GM12864 (cell line): ENCODE measurements around the gene OR6C68.
"Not testable (repeated sequence)": the region's sequence is repeated elsewhere in the genome, so short reads cannot be mapped to it uniquely, and the experiment has no call there.

Source experiments
- DNase-seq: peaks from one replicate; pipeline ENCODE4 v3.0.0-alpha.2; 2011; ENCODE audit warnings: low read depth
- H3K4me3 ChIP-seq: 2 replicates; pipeline ENCODE4 v1.5.1; 2011; ENCODE audit warnings: mild to moderate bottlenecking, low read depth, low read length, control low read depth
- CTCF ChIP-seq: IDR thresholded peaks from 2 replicates; pipeline ENCODE4 v1.5.1; 2011; ENCODE audit warnings: low read depth, mild to moderate bottlenecking, moderate library complexity, low read length, control low read depth, inconsistent platforms; ENCODE audit errors: missing control alignments

Gene OR6C68

GRCh38 chr12:55492078-55492477, at the start of gene OR6C68:
Gene OR6C68, plus strand, starts transcription at chr12:55492378. Its CDS starts 0 bp downstream, at chr12:55492378.
- no peak for DNase-seq

GRCh38 chr12:55443776-55444175, 48.4 kb upstream of the OR6C68 start, which contains the start of gene OR6C2:
Gene OR6C2, plus strand, starts transcription at chr12:55444076. Its CDS starts 8,138 bp downstream, at chr12:55452214.
- H3K4me3 ChIP-seq: no peak within 1 kb of the TSS
- DNase-seq: no peak
- TF ChIP-seq CTCF: no peak

More at GRCh38 chr12:55492078-55492477, at the start of gene OR6C68:
- H3K4me3 ChIP-seq: no peak within 1 kb of the TSS
- no peak for TF ChIP-seq CTCF

- no peak overlapping the region for H3K4me3 ChIP-seq
- no peak for DNase-seq
- TF ChIP-seq CTCF: no peak
Measured at GRCh38 chr12:55445357-55445756, 46.8 kb upstream of the OR6C68 start.

GRCh38 chr12:55446326-55446725, 45.9 kb upstream of the OR6C68 start:
- DNase-seq: no peak
- H3K4me3 ChIP-seq: no peak overlapping the region
- no peak for TF ChIP-seq CTCF

- no peak overlapping the region for H3K4me3 ChIP-seq
Measured at GRCh38 chr12:55448825-55449224, 43.4 kb upstream of the OR6C68 start.

GRCh38 chr12:55464926-55465325, 27.3 kb upstream of the OR6C68 start:
- DNase-seq, H3K4me3 ChIP-seq: not testable (repeated sequence)

More at GRCh38 chr12:55448825-55449224, 43.4 kb upstream of the OR6C68 start:
- no peak for DNase-seq
- TF ChIP-seq CTCF: no peak

GRCh38 chr12:55467836-55468235, 24.3 kb upstream of the OR6C68 start:
- no peak for TF ChIP-seq CTCF
- no peak for DNase-seq
- no peak overlapping the region for H3K4me3 ChIP-seq
